Measurements from ENCODE around the gene NEMP2.

NEMP2 gene

GRCh38 chr2:190562121-190562520, 27.6 kb upstream of the NEMP2 start:
- no peak for DNase-seq (ENCODE audit: low spot score)
- in situ Hi-C loops (cut with MboI; ENCODE audit: low pct_unique_long_range_greater_than_20kb, low sequenced_read_pairs, unreplicated experiment): no loop called here
- TF ChIP-seq CTCF (IDR thresholded peaks at IDR 0.05; ENCODE audit: extremely low read depth, insufficient read depth, missing control alignments): no peak

DNA sequence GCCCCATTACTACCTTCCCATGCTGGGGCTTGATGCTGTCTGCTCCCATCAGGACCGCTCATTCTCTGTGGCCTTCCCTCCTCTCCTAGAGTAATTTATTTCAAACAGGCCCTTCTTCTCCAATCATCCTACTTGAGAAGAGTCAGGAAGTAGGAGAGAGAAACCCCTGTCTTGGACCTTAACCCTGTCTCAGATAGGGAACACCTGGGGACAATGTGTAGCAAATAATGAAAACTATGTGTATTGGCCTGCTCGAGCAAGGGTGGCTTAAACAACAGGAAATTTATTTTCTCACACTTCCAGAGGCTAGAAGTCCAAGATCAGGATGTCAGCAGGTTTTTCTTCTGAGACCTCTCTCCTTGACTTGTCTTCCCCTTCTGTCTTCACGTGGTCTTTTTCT, 26.6 kb upstream of the NEMP2 start:
- in situ Hi-C loops (cut with MboI; ENCODE audit: low pct_unique_long_range_greater_than_20kb, low sequenced_read_pairs, unreplicated experiment): no loop called here
- TF ChIP-seq CTCF (IDR thresholded peaks at IDR 0.05; ENCODE audit: extremely low read depth, insufficient read depth, missing control alignments): no peak
- no peak for DNase-seq (ENCODE audit: low spot score)

DNA sequence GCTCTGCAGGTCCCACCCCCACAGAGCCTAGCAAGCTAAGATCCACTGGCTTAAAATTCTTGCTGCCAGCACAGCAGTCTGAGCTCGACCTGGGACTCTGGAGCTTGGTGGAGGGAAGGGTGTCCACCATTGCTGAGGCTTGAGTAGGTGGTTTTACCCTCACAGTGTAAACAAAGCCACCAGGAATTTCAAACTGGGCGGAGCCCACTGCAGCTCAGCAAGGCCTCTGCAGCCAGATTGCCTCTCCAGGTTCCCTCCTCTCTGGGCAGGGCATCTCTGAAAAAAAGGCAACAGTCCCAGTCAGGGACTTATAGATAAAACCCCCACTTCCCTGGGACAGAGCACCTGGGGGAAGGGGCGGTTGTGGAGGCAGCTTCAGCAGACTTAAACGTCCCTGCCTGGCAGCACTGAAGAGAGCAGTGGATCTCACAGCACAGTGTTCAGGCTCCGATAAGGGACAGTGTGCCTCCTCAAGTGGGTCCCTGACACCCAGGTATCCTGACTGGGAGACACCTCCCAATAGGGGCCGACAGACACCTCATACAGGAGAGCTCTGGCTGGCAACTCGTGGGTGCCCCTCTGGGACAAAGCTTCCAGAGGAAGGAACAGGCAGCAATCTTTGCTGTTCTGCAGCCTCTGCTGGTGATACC, 20.0 kb upstream of the NEMP2 start:
- in situ Hi-C loops (cut with MboI; ENCODE audit: low pct_unique_long_range_greater_than_20kb, low sequenced_read_pairs, unreplicated experiment): no loop called here
- TF ChIP-seq CTCF (IDR thresholded peaks at IDR 0.05; ENCODE audit: extremely low read depth, insufficient read depth, missing control alignments): no peak
- DNase-seq (ENCODE audit: low spot score): no peak

- DNase-seq (ENCODE audit: low spot score): no peak
- in situ Hi-C loops (cut with MboI; ENCODE audit: low pct_unique_long_range_greater_than_20kb, low sequenced_read_pairs, unreplicated experiment): no loop called here
- no peak for TF ChIP-seq CTCF (IDR thresholded peaks at IDR 0.05; ENCODE audit: extremely low read depth, insufficient read depth, missing control alignments)
Observed at GRCh38 chr2:190553254-190553653, 18.7 kb upstream of the NEMP2 start.

DNA sequence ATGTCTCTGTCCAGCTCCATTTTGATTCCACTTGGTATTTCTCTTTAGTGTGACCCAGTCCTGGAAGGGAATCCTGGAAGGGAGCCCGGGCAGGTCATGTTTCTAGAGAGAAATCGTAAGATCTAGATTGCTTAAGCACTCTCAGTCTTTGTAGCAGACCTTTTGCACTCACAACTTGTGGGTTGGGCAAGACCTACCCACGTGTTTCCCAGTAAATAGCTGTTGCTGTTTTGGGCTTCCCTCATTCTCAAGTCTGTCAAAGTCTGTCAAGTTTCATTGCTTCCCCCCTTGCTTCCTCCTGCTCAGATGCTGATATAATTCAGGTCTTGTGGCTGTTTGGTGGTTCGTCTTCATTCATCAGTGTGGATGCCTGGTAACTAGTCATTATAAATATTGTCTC, 17.4 kb upstream of the NEMP2 start:
- no peak for DNase-seq (ENCODE audit: low spot score)
- in situ Hi-C loops (cut with MboI; ENCODE audit: low pct_unique_long_range_greater_than_20kb, low sequenced_read_pairs, unreplicated experiment): no loop called here
- TF ChIP-seq CTCF (IDR thresholded peaks at IDR 0.05; ENCODE audit: extremely low read depth, insufficient read depth, missing control alignments): no peak

GRCh38 chr2:190550137-190550536, 15.6 kb upstream of the NEMP2 start:
- TF ChIP-seq CTCF (IDR thresholded peaks at IDR 0.05; ENCODE audit: extremely low read depth, insufficient read depth, missing control alignments): no peak
- in situ Hi-C loops (cut with MboI; ENCODE audit: low pct_unique_long_range_greater_than_20kb, low sequenced_read_pairs, unreplicated experiment): no loop called here
- no peak for DNase-seq (ENCODE audit: low spot score)

DNA sequence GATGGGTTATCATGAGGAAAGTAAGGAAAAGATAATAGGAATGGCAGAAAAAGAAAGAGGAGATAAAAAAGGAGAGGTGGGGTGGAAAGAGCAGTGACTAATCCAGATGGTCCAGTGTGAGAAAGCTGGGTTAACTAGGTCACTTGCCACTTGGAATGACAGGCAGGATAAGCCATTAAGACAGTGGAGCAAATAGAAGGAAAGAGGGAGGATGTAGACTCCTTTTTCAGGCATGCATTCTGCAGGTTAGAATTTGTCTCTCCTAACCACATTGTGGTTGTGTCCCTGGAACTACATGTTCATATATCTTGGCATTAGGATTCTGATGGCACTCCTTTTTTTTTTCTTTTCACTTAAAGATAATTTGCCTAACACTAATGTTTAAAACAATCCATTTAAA, 13.4 kb upstream of the NEMP2 start:
- TF ChIP-seq CTCF (IDR thresholded peaks at IDR 0.05; ENCODE audit: extremely low read depth, insufficient read depth, missing control alignments): no peak
- in situ Hi-C loops (cut with MboI; ENCODE audit: low pct_unique_long_range_greater_than_20kb, low sequenced_read_pairs, unreplicated experiment): no loop called here
- DNase-seq (ENCODE audit: low spot score): no peak

All from GM13977 (cell line).